ENCODE data around the gene PKNOX2.

The PKNOX2 gene

GRCh38 chr11:125313271-125314219 lies 149.0 kb downstream of the PKNOX2 start:
- no peak for DNase-seq (ENCODE audit: low read depth)

- DNase-seq (ENCODE audit: low read depth) = no peak
These were observed 149.9 kb downstream of the PKNOX2 start for GRCh38 chr11:125314276-125315078.

GRCh38 chr11:125315079-125315740 lies 150.7 kb downstream of the PKNOX2 start:
- no peak for DNase-seq (ENCODE audit: low read depth)

- DNase-seq (ENCODE audit: low read depth) = no peak
These were observed 152.9 kb downstream of the PKNOX2 start for GRCh38 chr11:125317416-125317815.

- no peak for DNase-seq (ENCODE audit: low read depth)
These were observed 155.1 kb downstream of the PKNOX2 start for GRCh38 chr11:125319649-125320048.

DNA sequence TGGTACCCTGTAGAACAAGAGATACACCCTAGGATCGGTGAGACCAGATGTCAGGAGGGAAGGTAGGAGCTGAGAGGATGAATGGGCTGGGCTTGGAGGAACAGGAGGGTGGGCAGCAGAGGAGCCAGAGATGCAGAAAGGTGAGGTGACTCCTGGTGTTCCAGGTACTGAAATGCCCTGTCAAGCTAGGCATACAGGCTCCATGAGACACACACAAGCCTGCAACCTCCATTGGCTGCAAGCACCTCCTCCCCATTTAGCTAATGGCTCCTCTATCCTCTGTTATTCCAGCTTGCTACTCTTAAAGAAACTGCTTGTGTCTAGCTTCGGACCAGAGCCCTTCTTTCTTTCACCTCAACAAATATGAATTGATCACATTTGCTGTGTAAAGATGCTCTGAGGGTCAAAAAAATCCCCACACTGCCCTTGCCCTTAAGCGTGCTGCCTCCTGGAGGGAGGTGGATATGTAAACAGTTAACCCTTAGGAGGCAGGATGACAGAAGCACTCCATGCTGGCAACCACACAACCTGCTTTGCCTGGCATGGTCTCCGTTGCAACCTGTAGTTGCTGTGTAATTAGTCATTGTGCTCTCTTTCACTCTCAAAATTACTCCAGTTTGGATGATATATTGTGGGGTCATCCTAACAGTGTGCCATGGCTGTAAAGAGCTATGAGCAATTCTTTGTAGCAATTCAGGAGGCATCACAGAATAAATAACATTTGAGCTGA lies 156.0 kb downstream of the PKNOX2 start:
- no peak for DNase-seq (ENCODE audit: low read depth)

- no peak for DNase-seq (ENCODE audit: low read depth)
These were observed 157.7 kb downstream of the PKNOX2 start for GRCh38 chr11:125322289-125322688.

- DNase-seq (ENCODE audit: low read depth) = no peak
These were observed 160.6 kb downstream of the PKNOX2 start for GRCh38 chr11:125325196-125325595.

GRCh38 chr11:125326126-125326525 lies 161.6 kb downstream of the PKNOX2 start:
- no peak for DNase-seq (ENCODE audit: low read depth)

- no peak for DNase-seq (ENCODE audit: low read depth)
These were observed 163.1 kb downstream of the PKNOX2 start for GRCh38 chr11:125327518-125328224.

DNA sequence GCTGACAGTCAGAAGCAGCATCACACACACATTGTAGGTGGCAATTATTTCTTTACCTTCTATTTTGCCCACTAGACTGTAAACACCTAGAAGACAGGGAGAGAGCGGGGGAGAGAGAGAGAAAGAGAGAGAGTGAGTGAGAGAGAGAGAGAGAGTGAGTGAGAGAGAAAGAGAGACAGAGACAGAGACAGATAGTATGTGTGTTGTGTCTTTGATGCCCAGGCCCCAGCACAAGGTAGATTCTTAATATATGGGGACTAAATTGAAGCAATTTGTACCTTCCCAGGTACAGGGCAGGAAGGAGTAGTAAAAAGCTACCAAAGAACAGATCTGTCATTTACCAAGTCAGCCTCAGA lies 163.7 kb downstream of the PKNOX2 start:
- DNase-seq (ENCODE audit: low read depth) = no peak

GRCh38 chr11:125329786-125330185 lies 165.2 kb downstream of the PKNOX2 start:
- no peak for DNase-seq (ENCODE audit: low read depth)

- DNase-seq (ENCODE audit: low read depth) = no peak
These were observed 166.1 kb downstream of the PKNOX2 start for GRCh38 chr11:125330462-125331325.

DNA sequence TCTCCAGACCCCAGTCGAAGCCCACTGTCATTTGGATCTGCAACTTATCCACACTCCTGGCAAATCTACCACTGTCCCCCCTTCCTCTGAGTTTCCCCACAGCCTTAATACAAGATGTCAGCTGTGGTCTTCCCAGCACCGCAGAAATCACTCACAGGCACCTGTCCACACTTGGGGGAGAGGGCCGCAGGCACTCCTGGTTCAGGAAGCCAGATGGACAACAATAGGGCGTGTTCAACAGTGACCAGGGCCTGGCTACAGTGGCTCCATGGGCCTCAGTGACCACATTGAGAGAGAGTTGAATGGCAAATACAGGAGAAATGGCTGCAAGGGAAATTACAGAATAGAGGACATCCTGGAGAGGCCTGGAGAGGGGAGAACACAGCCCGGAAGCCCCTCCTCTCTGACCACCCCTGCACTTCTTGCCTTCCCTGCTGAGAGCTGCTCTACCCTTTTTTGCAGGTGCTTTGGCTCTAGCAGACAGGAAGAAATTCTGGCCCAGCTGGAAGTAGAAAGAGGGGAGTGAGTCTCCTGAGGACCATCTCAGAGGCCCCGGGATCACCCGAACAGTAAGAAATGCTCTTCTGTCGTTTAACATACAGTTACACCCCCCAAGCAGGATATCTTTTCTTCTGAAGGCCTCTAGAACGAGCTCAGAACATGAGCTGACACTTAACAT lies 166.9 kb downstream of the PKNOX2 start:
- DNase-seq (ENCODE audit: low read depth) = no peak

DNA sequence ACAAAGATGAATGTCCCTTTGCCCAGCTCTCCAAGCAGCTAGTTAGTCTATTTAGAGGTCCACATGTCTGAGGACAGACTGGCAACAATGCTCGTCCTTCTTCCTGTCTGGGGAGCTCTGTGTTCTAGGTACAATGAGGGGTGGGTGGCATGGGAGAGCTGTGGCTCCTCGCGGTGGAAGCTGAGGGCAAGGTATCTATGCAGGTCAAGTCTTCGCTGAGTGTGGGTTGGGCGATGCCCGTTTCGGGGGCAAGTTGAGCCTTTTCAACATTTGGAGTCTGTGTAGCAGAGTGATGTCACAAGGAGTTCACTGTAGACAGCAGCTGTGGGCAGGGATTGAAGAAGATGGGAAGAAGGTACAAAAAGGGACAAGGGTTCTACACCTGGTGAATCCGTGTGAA lies 168.3 kb downstream of the PKNOX2 start:
- no peak for DNase-seq (ENCODE audit: low read depth)

- DNase-seq (ENCODE audit: low read depth) = no peak
These were observed 169.0 kb downstream of the PKNOX2 start for GRCh38 chr11:125333354-125334073.

DNA sequence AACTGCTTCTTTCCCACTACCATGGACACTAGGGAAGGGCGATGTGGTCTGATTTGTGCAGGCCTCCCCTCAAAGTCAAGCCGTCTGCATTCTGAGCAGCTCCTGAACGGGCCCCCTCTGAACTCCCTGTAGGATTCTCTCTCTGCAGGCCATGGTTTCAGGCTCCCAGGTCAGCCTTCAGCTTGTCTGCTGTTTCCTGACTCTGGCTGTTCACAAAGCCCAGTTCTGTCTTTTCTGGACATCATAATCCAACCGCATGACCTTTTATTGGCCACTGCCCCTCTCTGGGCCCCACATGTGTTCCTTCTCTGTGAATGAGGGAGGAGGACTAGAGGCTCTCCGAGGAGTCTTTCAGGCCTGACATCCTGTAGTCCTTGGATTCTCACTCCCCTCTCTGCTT lies 170.6 kb downstream of the PKNOX2 start:
- no peak for DNase-seq (ENCODE audit: low read depth)

DNA sequence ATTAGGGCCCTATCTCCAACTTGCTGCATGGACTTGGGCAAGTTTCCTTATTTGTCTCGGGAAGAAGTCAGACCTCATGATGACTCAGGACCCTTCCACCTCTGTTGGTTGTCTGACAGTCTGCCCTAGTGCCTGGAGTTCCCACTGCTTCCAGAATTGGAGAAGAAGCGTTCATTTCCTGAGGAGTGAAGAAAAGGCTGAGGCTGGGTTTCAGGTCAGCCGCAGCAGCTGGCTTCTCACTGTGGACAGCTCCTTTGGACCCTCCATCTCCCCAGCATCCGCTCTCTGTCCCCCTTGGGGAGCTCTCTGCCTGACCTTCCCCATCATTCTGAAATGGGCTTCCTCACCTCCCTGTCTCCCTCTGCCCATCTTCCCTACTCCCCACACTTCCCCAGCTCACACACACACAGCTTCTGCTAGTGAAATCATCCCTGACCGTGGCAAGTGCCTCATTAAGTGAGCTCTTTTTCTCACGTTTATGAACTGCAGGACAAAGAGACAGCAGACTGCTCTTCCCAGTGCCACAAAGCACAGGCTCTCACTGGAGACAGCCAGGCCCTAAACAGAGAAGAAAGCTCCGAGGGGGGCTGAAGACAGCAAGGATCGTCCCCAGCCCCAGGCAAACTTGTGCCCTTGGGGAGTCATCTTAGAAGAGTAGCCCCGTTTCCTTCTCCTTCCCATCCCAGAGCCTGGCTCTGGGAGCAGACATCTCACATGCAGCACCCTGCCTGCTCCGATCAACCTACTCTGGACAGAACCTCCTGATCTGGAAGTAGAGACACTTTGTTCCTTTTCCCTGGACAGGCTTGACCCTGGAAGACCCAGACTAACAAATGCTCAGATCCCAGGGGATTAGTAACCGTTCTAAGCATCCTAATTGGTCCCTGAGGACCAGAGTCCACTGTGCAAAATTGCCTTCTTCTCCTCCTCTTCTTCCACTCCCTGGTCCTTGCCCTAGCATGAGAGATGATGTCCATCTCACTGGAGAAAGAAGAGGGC lies 173.6 kb downstream of the PKNOX2 start:
- DNase-seq (ENCODE audit: low read depth) = no peak

Data from GM04503 (cell line).